CD4-positive, alpha-beta T cell treated with Interleukin-10 for 1 hour (primary cell): ENCODE data around the gene CAV2.

Experiments
- DNase-seq: peaks from one replicate; pipeline ENCODE4 v3.0.0-alpha.2; 2020

Gene CAV2

GRCh38 chr7:116549370-116549769 is 49.8 kb downstream of the CAV2 start:
- no peak for DNase-seq

GRCh38 chr7:116551692-116552091 is 52.2 kb downstream of the CAV2 start:
- DNase-seq, result no peak

GRCh38 chr7:116552602-116553001 is 53.1 kb downstream of the CAV2 start:
- DNase-seq, result no peak

- DNase-seq, result no peak
Measured at GRCh38 chr7:116553168-116553964, 53.8 kb downstream of the CAV2 start.

GRCh38 chr7:116554436-116554835 is 54.9 kb downstream of the CAV2 start:
- DNase-seq, result no peak

- DNase-seq, result no peak
Measured at GRCh38 chr7:116554911-116555310, 55.4 kb downstream of the CAV2 start.

GRCh38 chr7:116557066-116557585 is 57.6 kb downstream of the CAV2 start:
- DNase-seq, result no peak

- no peak for DNase-seq
Measured at GRCh38 chr7:116557901-116558300, 58.4 kb downstream of the CAV2 start.
